ENCODE data around the gene RAD51B. TPM values are rescaled to one million over a fixed set of nuclear protein-coding genes. Genes with fewer than 3 reads are reported as not detected.

The RAD51B gene
- total RNA-seq, 1 experiment from 2014 or later: 16.7 TPM

GRCh38 chr14:68636597-68636996 is 817.0 kb downstream of the RAD51B start:
- H2AK5ac ChIP-seq (ENCODE audit: insufficient read length, low read length): no peak overlapping the region

More at GRCh38 chr14:68636597-68636996, 817.0 kb downstream of the RAD51B start:
- H3K27ac ChIP-seq (ENCODE audit: insufficient read length, low read depth, low read length): no peak overlapping the region
- TF ChIP-seq CTCF (conservative IDR thresholded peaks at IDR 0.05): no peak
- H3K18ac ChIP-seq (ENCODE audit: insufficient read length, low read depth, low read length): no peak overlapping the region
- H4K91ac ChIP-seq (ENCODE audit: insufficient read length, low read depth, low read length): no peak overlapping the region
- H4K20me1 ChIP-seq (ENCODE audit: control insufficient read depth, insufficient read depth, insufficient read length): no peaks in the 10 kb centered on the region
- H2BK12ac ChIP-seq (ENCODE audit: insufficient read length, low read depth, low read length): no peak overlapping the region
- H3K56ac ChIP-seq (ENCODE audit: insufficient read length, low read depth, low read length): no peak overlapping the region
- H2AFZ ChIP-seq (ENCODE audit: low read length): no peak overlapping the region
- no peak overlapping the region for H4K8ac ChIP-seq (replicated peaks; ENCODE audit: insufficient read length, low read depth, low read length)
- H3K4me1 ChIP-seq (ENCODE audit: insufficient read depth, low read length): peaks cover 5% of the 10 kb centered on the region; the same call in 1 of the 2 replicates
- H3K79me1 ChIP-seq (ENCODE audit: insufficient read depth, low read depth, low read length, poor library complexity, severe bottlenecking): no peaks in the 10 kb centered on the region
- H3K4me2 ChIP-seq (ENCODE audit: insufficient read depth, insufficient read length, low read length): no peak overlapping the region
- no peak overlapping the region for H3K27ac Mint-ChIP-seq
- H3K36me3 Mint-ChIP-seq (ENCODE audit: insufficient read depth in 1 of 3, low read depth in 3 of 3): peaks cover 0 to 14% (median 5%) of the 10 kb centered on the region in 3 experiments; a peak in 5 of 7 replicates
- peaks cover 10 to 12% of the 10 kb centered on the region in 2 experiments for H3K4me1 Mint-ChIP-seq
- H4K5ac ChIP-seq (ENCODE audit: insufficient read length, low read depth, low read length): no peak overlapping the region
- H3T11ph ChIP-seq (ENCODE audit: low read length): no peak overlapping the region
- H3K14ac ChIP-seq (ENCODE audit: insufficient read depth, low read length): no peak overlapping the region
- H3K27me3 Mint-ChIP-seq (ENCODE audit: low read depth): peaks cover 5% of the 10 kb centered on the region
- H3K9me3 Mint-ChIP-seq: peaks cover 11% of the 10 kb centered on the region in 2 experiments
- no peak overlapping the region for H2BK20ac ChIP-seq (ENCODE audit: low read depth, low read length, poor library complexity, severe bottlenecking)
- H3K4ac ChIP-seq (ENCODE audit: low read depth, low read length): no peak overlapping the region
- no peak overlapping the region for H2BK120ac ChIP-seq (ENCODE audit: low read depth, low read length, poor library complexity, severe bottlenecking)
- H3K4me3 Mint-ChIP-seq: no peak overlapping the region
- no peak overlapping the region for H2BK5ac ChIP-seq (ENCODE audit: insufficient read length, low read length)
- no peak overlapping the region for H3K9ac ChIP-seq (ENCODE audit: extremely low read depth, insufficient read length, low read length)
- no peak overlapping the region for H3K23ac ChIP-seq (ENCODE audit: insufficient read length, low read depth, low read length)
- H3K79me2 ChIP-seq (ENCODE audit: insufficient read depth, low read length): no peaks in the 10 kb centered on the region
- no CpG with 5 or more reads among the region's 5 CpGs for WGBS (ENCODE audit: extremely low coverage, insufficient read length, low lambda C conversion rate)
- H3K27me3 ChIP-seq (ENCODE audit: insufficient read depth, low read length): no peaks in the 10 kb centered on the region
- H3K23me2 ChIP-seq (ENCODE audit: insufficient read length, low read depth, low read length, poor library complexity, severe bottlenecking): no peaks in the 10 kb centered on the region
- no peak overlapping the region for H2BK15ac ChIP-seq (ENCODE audit: low read depth, low read length)
- DNase-seq: no peak
- no peaks in the 10 kb centered on the region for H3K9me3 ChIP-seq (ENCODE audit: control insufficient read depth, low read depth, low read length)
